NCI-H524 treated with DMSO at 0.1 percent for 48 hours (cell line): Measurements from ENCODE around the gene LCE3C.
"Not testable (repeated sequence)": the region's sequence is repeated elsewhere in the genome, so short reads cannot be mapped to it uniquely, and the experiment has no call there.

Experiments
- DNase-seq: peaks from one replicate; lab custom pipeline; 2025; lab: John Stamatoyannopoulos, UW

The LCE3C gene

GRCh38 chr1:152599934-152600333 is at the start of gene LCE3C:
LCE3C (plus strand) TSS chr1:152600234; CDS start chr1:152600732, 498 bp downstream.
- DNase-seq = no peak

GRCh38 chr1:152565115-152565514 is 34.9 kb upstream of the LCE3C start:
- DNase-seq = no peak

GRCh38 chr1:152565535-152566215 is 34.4 kb upstream of the LCE3C start:
- no peak for DNase-seq

GRCh38 chr1:152566681-152567080 is 33.4 kb upstream of the LCE3C start, which contains the start of gene LCE3E:
LCE3E (minus strand) TSS chr1:152566780; CDS start chr1:152566208, 572 bp downstream.
- DNase-seq = no peak

- DNase-seq = no peak
Observed at GRCh38 chr1:152577168-152577567, 22.9 kb upstream of the LCE3C start.

- not testable (repeated sequence) for DNase-seq
Observed at GRCh38 chr1:152579526-152579925, 20.5 kb upstream of the LCE3C start.

GRCh38 chr1:152580433-152580832 is 19.6 kb upstream of the LCE3C start, which contains the start of gene LCE3D:
LCE3D (minus strand) TSS chr1:152580516; CDS start chr1:152579936, 580 bp downstream.
- DNase-seq = no peak

GRCh38 chr1:152582647-152583046 is 17.4 kb upstream of the LCE3C start:
- no peak for DNase-seq

- no peak for DNase-seq
Observed at GRCh38 chr1:152585586-152585985, 14.4 kb upstream of the LCE3C start.

- no peak for DNase-seq
Observed at GRCh38 chr1:152596986-152597385, 3.0 kb upstream of the LCE3C start.

- DNase-seq = no peak
Observed at GRCh38 chr1:152613511-152613910, 13.5 kb downstream of the LCE3C start, which contains the start of gene LCE3B. LCE3B (plus strand) TSS chr1:152613811; CDS start chr1:152613811, 0 bp downstream.

GRCh38 chr1:152621993-152622392 is 22.0 kb downstream of the LCE3C start:
- no peak for DNase-seq

- no peak for DNase-seq
Observed at GRCh38 chr1:152622803-152623202, 22.8 kb downstream of the LCE3C start, which contains the start of gene LCE3A. LCE3A (minus strand) TSS chr1:152623103; CDS start chr1:152623103, 0 bp downstream.

- no peak for DNase-seq
Observed at GRCh38 chr1:152623203-152623844, 23.3 kb downstream of the LCE3C start.

GRCh38 chr1:152626744-152627143 is 26.7 kb downstream of the LCE3C start:
- no peak for DNase-seq

GRCh38 chr1:152630596-152630995 is 30.6 kb downstream of the LCE3C start:
- no peak for DNase-seq

GRCh38 chr1:152640351-152640750 is 40.3 kb downstream of the LCE3C start:
- DNase-seq = no peak

- DNase-seq = no peak
Observed at GRCh38 chr1:152643945-152644344, 43.9 kb downstream of the LCE3C start.

- DNase-seq = no peak
Observed at GRCh38 chr1:152645146-152645545, 45.1 kb downstream of the LCE3C start.

- DNase-seq = no peak
Observed at GRCh38 chr1:152646656-152647055, 46.6 kb downstream of the LCE3C start.
